ENCODE measurements around the gene MSL2. TPM values are rescaled to one million over a fixed set of nuclear protein-coding genes. Genes with fewer than 3 reads are reported as not detected.

Gene MSL2
- total and polyA plus RNA-seq, 11 donors = 3.8 to 29.0 (median 19.1) TPM

- no peak for DNase-seq
- WGBS, 4 donors = 88 to 94% (median 89%) methylated on average over 4 of the region's 4 CpGs
- no peaks in the 10 kb centered on the region for H3K9me3 ChIP-seq
- peaks cover 0 to 18% (median 6%) of the 10 kb centered on the region in 12 donors for H3K4me1 ChIP-seq
- TF ChIP-seq POLR2A (IDR thresholded peaks at IDR 0.05) (no peak), CTCF (IDR thresholded peaks at IDR 0.05) (no peak)
- H3K4me3 ChIP-seq = no peak overlapping the region
- peaks cover 0 to 37% (median 9%) of the 10 kb centered on the region in 9 donors for H3K36me3 ChIP-seq
- ATAC-seq = peak in 1 of 4 donors; percentile 10
- peak overlapping the region in 3 of 12 donors; percentile 4 to 41 (median 25) for H3K27ac ChIP-seq
- H3K27me3 ChIP-seq = no peaks in the 10 kb centered on the region
- intact Hi-C loops (cut with DNase I) = loop anchor here in 4 of 10 donors (5.0 to 10.0 kb wide), 2 partner anchors 53 to 55 kb away; partner anchors contain the start of gene MSL2 (in 4 of the 4)
Measured at GRCh38 chr3:136141891-136142290, 54.2 kb downstream of the MSL2 start.

GRCh38 chr3:136141291-136141785 lies 54.8 kb downstream of the MSL2 start:
- peaks cover 0 to 18% (median 6%) of the 10 kb centered on the region in 12 donors for H3K4me1 ChIP-seq
- no peaks in the 10 kb centered on the region for H3K27me3 ChIP-seq
- peaks cover 0 to 42% (median 9%) of the 10 kb centered on the region in 9 donors for H3K36me3 ChIP-seq
- ATAC-seq (no peak), DNase-seq (no peak)
- TF ChIP-seq CTCF (IDR thresholded peaks at IDR 0.05) = no peak
- no peak for TF ChIP-seq POLR2A (IDR thresholded peaks at IDR 0.05)
- intact Hi-C loops (cut with DNase I) = loop anchor here in 4 of 10 donors (5.0 to 10.0 kb wide), 2 partner anchors 53 to 56 kb away; partner anchors contain the start of gene MSL2 (in 4 of the 4)
- H3K4me3 ChIP-seq = no peak overlapping the region
- no peaks in the 10 kb centered on the region for H3K9me3 ChIP-seq
- H3K27ac ChIP-seq = no peak overlapping the region

- H3K27ac ChIP-seq = no peak overlapping the region
- peaks cover 0 to 26% (median 0%) of the 10 kb centered on the region in 9 donors for H3K36me3 ChIP-seq
- no peaks in the 10 kb centered on the region for H3K27me3 ChIP-seq
- peaks cover 0 to 3% (median 0%) of the 10 kb centered on the region in 12 donors for H3K9me3 ChIP-seq
- ATAC-seq = no peak
- TF ChIP-seq POLR2A (IDR thresholded peaks at IDR 0.05) = no peak
- no peak for TF ChIP-seq CTCF (IDR thresholded peaks at IDR 0.05)
- intact Hi-C loops (cut with DNase I) = no loop called here
- H3K4me1 ChIP-seq = peaks cover 0 to 10% (median 0%) of the 10 kb centered on the region in 12 donors
- DNase-seq = no peak
- WGBS, 4 donors = 60 to 75% (median 63%) methylated on average over 2 of the region's 2 CpGs
- H3K4me3 ChIP-seq = no peak overlapping the region
Measured at GRCh38 chr3:136136454-136136853, 59.7 kb downstream of the MSL2 start.

- Histone ChIP-seq H3K4me1 (peaks cover 0 to 6% (median 0%) of the 10 kb centered on the region in 12 donors), H3K4me3 (no peak overlapping the region), H3K27ac (no peak overlapping the region), H3K36me3 (peaks cover 0 to 26% (median 0%) of the 10 kb centered on the region in 9 donors), H3K9me3 (peaks cover 0 to 4% (median 0%) of the 10 kb centered on the region in 12 donors), H3K27me3 (no peaks in the 10 kb centered on the region)
- DNase-seq (no peak), ATAC-seq (no peak)
- TF ChIP-seq CTCF (IDR thresholded peaks at IDR 0.05) (no peak), POLR2A (IDR thresholded peaks at IDR 0.05) (no peak)
- WGBS, 4 donors = 40 to 51% (median 48%) methylated on average over 7 of the region's 7 CpGs
- intact Hi-C loops (cut with DNase I) = no loop called here
Measured at GRCh38 chr3:136135039-136135802, 60.9 kb downstream of the MSL2 start.
